HepG2 (cell line): ENCODE measurements around the gene ELFN1. TPM values are rescaled to one million over a fixed set of nuclear protein-coding genes. Genes with fewer than 3 reads are reported as not detected.

ENCODE experiments used
- HMGXB4 ChIP-seq, 2 experiments: sonication (generic) in 1 of 2; formaldehyde crosslinking in 1 of 2; IDR thresholded peaks; 2 replicates each; pipeline versions ENCODE4 v1.4.0 to v1.6.1; 2018 to 2020; ENCODE audit warnings: missing genetic modification reagents in 2 of 2, borderline replicate concordance in 1 of 2, low read depth in 1 of 2, mild to moderate bottlenecking in 1 of 2, missing biosample characterization in 1 of 2
- KDM2A ChIP-seq: sonication (generic); formaldehyde crosslinking; IDR thresholded peaks from 2 replicates; pipeline ENCODE4 v1.4.0; 2020; ENCODE audit warnings: low read depth, missing genetic modification reagents, borderline replicate concordance
- ZBTB46 ChIP-seq: sonication (generic); formaldehyde crosslinking; IDR thresholded peaks from 2 replicates; pipeline ENCODE4 v1.4.0; 2020; ENCODE audit warnings: mild to moderate bottlenecking, missing genetic modification reagents, borderline replicate concordance
- ZNF687 ChIP-seq: sonication (generic); formaldehyde crosslinking; IDR thresholded peaks from 2 replicates; pipeline ENCODE4 v1.5.1; 2020; ENCODE audit warnings: mild to moderate bottlenecking, missing genetic modification reagents, moderate library complexity
- ZNF749 ChIP-seq: sonication (generic); formaldehyde crosslinking; IDR thresholded peaks from 2 replicates; pipeline ENCODE4 v1.8.0; 2022; ENCODE audit warnings: mild to moderate bottlenecking, missing genetic modification reagents, moderate library complexity, borderline replicate concordance
- polyA plus RNA-seq, 8 experiments: library from polyadenylated mRNA; depleted of rRNA in 3 of 8; stranded (reverse) in 7 of 8; unstranded in 1 of 8; fragments of >200 nt; fragmentation: Illumina TruSeq in 4 of 8; extraction: Trizol in 4 of 8; gene quantifications; 2 replicates each; pipeline versions ENCODE4 v1.2.1 to v1.2.3, GENCODE V29; 2011 to 2016; ENCODE audit warnings: low read depth in 4 of 8, missing spikeins in 1 of 8, mixed read lengths in 1 of 8; ENCODE audit not compliant: insufficient read depth in 1 of 8
- total RNA-seq, 5 experiments: library from RNA; depleted of rRNA; stranded (reverse); fragments of >200 nt; fragmentation: Illumina TruSeq; extraction: Trizol; gene quantifications; 2 replicates each; pipeline ENCODE4 v1.2.3, GENCODE V29; 2016; ENCODE audit warnings: low read depth in 1 of 5
- TF ChIP-seq, protein P1 (sequence below), 2 experiments: sonication (generic) in 1 of 2; formaldehyde crosslinking in 1 of 2; IDR thresholded peaks; 2 replicates each; pipeline versions ENCODE4 v1.5.1 to v1.6.1; 2011 to 2020; ENCODE audit warnings: borderline replicate concordance in 1 of 2, low read depth in 1 of 2, low read length in 1 of 2, mild to moderate bottlenecking in 1 of 2, missing genetic modification reagents in 1 of 2, moderate library complexity in 1 of 2

Gene ELFN1
- total and polyA plus RNA-seq, 2 of the 13 experiments (the other 11 are each of a cell fraction or from before 2014, with no cell fraction given): 0.13 to 0.18 TPM

DNA sequence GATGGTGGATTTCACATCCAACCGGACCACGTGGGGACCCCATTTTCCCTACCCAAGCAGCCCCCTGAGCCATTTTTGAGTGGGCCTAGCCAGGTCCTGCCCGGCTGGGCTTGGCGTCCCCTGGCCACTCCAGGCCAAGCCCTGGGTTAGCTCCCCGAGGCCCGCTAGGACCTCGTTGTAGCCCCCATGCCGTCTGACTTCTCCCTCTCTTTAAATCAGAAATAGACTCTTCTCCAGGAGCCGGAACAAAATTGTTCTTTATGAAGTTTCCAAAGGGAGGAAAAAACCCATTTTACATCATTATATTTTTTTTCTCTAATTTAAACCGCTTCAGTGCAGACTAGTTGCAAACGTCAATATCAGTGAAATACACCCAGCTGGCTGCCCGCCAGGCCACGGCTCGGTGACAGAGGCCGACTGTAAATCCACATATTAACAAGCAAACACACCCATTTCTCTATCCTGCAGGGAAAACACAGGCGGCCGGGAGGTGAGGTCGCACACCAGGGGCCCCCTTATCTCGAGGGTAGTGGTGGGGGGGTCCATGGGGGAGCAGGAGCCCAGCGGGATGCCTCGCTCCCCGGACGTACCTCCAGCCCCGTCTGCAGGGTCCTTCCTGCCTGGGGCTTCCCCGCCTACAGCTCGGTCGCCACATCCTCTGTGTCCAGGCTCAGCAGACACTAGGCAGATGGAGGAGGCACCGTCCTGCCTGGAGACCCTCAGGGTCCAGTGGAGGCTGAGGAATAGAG, 72.7 kb downstream of the ELFN1 start (continued):
- TF ChIP-seq ZNF687 (CRISPR knock-in tag): peak; percentile 14; the same call in 1 of the 2 replicates
- TF ChIP-seq HMGXB4 (CRISPR knock-in tag; IDR thresholded peaks at IDR 0.05; ENCODE audit: borderline replicate concordance in 1 of 2, low read depth in 1 of 2): no peak
- TF ChIP-seq, protein P1, sequence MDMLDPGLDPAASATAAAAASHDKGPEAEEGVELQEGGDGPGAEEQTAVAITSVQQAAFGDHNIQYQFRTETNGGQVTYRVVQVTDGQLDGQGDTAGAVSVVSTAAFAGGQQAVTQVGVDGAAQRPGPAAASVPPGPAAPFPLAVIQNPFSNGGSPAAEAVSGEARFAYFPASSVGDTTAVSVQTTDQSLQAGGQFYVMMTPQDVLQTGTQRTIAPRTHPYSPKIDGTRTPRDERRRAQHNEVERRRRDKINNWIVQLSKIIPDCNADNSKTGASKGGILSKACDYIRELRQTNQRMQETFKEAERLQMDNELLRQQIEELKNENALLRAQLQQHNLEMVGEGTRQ (IDR thresholded peaks at IDR 0.05; ENCODE audit: low read depth, low read length): no peak
- TF ChIP-seq, protein P1 (CRISPR knock-in tag; IDR thresholded peaks at IDR 0.05; ENCODE audit: borderline replicate concordance): 0 out of 2 replicates have a peak, but pooled peaks have one; percentile 12
- no peak for TF ChIP-seq KDM2A
- TF ChIP-seq ZBTB46 (CRISPR knock-in tag): no peak
- TF ChIP-seq ZNF749 (CRISPR knock-in tag): no peak
- TF ChIP-seq, all 625 proteins: peak for 11
